Liver (tissue), 3 donors: ENCODE measurements around the gene RFWD3.

Experiments
- ATF3 ChIP-seq: IDR thresholded peaks from 2 replicates; pipeline ENCODE4 v1.6.1; 2016; ENCODE audit warnings: antibody characterized with exemption
- CTCF ChIP-seq: fragments of 150-350 bp; IDR thresholded peaks from 2 replicates; pipeline ENCODE4 v1.5.1; 2017; ENCODE audit warnings: improper control_type of control experiment, low read depth, low read length; ENCODE audit not compliant: missing input control
- HNF4A ChIP-seq, 2 donors: conservative IDR thresholded peaks; 2 replicates each; pipeline ENCODE4 v1.6.1; 2016; ENCODE audit warnings: antibody characterized with exemption in 2 of 2, mild to moderate bottlenecking in 2 of 2
- JUND ChIP-seq, 2 donors: IDR thresholded peaks; 2 replicates each; pipeline ENCODE4 v1.6.1; 2016; ENCODE audit warnings: antibody characterized with exemption in 2 of 2
- RAD21 ChIP-seq, 2 donors: IDR thresholded peaks; 2 replicates each; pipeline ENCODE4 v1.6.1; 2016; ENCODE audit warnings: antibody characterized with exemption in 2 of 2, mild to moderate bottlenecking in 2 of 2
- REST ChIP-seq: IDR thresholded peaks from 2 replicates; pipeline ENCODE4 v1.6.1; 2016; ENCODE audit warnings: antibody characterized with exemption, mild to moderate bottlenecking
- TAF1 ChIP-seq: conservative IDR thresholded peaks from 2 replicates; pipeline ENCODE4 v1.6.1; 2016; ENCODE audit warnings: antibody characterized with exemption, mild to moderate bottlenecking
- donor health status: healthy.
- donor health status: healthy.

- TF ChIP-seq CTCF: no peak
- no peak for TF ChIP-seq RAD21 (IDR thresholded peaks at IDR 0.05)
- no peak for TF ChIP-seq HNF4A (conservative IDR thresholded peaks at IDR 0.05)
- TF ChIP-seq REST: no peak
- no peak for TF ChIP-seq JUND (IDR thresholded peaks at IDR 0.05)
- TF ChIP-seq ATF3: no peak
- TF ChIP-seq TAF1: no peak
These were observed 7.2 kb upstream of the RFWD3 start for GRCh38 chr16:74673876-74674275.
